NCI-H2107 treated with DMSO at 0.1 percent for 48 hours (cell line): ENCODE results near the gene C16orf95.
"Not testable (repeated sequence)": the region's sequence is repeated elsewhere in the genome, so short reads cannot be mapped to it uniquely, and the experiment has no call there.

ENCODE experiments used
- DNase-seq: peaks from one replicate; lab custom pipeline; 2025; ENCODE audit not compliant: unreplicated experiment; lab: John Stamatoyannopoulos, UW

Gene C16orf95

DNA sequence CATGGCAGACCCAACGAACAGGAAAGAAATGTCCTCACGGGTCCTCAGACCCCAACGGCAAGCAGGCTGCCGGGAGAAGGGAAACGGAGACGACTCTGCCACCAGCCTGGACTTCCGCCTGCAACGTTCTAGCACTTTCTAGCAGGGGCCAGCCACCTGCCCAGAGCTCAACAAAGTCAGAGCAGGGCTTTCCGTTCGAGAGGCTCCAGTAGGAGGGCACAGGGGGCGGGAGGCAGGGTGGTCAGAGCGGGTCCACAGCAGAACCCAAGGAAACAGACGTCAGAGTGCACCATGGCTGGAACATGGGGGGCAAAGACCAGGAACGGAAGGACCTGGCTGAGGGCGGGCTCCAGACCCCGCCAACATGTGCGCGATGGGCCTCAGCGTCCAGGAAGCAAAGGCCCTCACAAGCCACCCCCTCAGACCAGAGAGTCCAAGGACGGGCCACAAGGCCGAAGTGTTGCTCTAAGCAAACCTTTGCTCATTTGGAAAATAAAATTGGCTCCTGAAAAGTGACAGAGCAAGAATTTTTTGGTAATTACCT, 29.4 kb upstream of the C16orf95 start:
- DNase-seq = no peak

DNA sequence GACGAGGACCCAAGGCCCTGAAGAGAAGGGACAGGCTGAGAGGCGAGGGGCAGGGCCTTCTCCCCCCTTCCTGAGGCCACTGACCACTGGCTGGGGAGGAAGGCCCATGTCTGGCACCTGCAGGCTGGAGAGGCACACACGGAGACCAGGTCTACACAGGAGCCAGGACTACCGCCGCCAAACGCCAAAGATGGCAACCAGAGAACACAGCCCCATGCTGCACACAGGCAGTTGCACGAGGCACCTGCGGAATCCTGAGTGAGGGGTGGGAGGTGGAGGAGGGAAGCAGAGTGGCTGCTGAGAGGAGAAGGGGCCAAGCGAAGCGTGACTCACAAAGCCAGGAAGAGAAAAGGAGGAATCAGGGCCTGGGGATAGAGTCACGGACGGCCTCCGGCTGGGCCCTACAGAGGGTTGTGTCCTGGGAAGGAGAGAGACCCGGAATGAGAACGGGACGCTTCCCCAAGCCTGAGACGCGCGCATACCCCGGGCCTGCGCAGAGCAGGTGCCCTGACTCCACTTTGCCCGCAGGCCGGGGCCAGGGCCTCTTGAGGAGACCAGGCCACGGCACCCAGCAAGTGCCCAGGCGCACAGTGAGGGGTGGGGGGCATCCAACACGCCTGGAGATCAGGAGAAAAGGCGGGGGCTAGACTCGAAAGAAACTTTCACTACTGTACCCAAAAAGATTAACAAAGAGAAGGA, 28.7 kb upstream of the C16orf95 start:
- DNase-seq = no peak

DNA sequence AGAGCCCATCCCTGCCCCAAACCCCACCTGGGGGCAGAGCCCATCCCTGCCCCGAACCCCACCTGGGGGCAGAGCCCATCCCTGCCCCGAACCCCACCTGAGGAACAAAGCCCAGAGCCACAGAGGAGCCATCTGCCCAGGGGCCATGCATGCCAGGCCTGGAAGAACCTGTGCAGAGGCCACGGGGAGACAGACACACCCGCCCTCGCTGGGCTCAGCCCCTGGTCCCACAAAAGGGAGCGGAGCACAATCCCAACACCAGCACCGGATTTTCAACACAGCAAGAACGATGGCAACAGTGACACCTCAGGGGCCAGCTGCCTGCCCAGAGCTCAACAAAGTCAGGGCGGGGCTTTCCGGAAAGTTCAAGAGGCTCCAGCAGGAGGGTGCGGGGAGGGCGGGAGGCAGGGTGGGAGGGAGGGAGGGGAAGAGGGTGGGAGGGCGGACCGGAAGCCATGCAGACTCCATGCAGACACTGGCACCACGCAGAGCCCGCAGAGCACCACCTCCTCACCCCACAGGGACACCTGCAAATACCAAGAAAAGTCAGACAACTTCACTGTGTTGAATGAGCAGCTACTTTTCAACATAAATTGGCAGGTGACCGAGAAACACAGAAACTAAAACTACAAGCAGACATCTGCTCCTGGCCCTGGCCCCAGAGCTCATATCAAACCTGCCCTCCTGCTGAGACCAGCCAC, 27.9 kb upstream of the C16orf95 start:
- DNase-seq = peak; percentile 27

DNA sequence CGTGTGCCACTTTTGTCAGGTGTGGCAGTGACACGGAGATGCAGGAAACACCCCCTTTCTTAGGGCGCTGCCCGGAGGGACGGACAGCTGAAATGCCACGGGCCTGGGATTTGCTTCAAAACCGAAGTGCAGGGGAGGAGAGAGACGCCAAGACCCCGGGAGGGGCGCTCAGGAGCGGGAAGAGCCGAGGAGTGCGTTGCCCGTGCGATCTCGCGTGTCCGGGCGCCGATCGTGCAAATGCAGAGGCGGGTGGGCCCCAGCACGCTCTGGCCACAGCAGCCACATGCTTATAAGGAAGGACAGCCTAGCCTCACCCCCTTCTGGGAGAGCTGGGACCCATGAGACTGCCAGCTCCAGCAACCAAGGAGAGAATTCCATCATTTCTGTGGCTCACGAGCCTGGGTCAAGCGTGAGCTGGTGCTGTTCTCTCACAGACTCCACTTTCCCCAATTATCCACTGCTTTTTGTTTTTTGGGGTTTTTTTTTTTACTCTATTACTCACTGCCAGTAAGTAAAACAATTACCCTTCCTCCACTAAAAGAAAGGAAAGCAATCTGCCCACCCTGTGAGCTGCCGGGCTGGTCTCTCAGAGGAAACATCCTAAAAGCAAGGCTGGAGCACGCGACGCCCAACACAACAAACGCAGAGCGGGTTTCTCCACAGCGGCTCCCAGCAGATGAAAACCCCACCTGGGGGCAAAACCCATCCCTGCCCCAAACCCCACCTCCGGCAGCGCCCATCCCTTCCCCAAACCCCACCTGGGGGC, 27.2 kb upstream of the C16orf95 start:
- DNase-seq = no peak

DNA sequence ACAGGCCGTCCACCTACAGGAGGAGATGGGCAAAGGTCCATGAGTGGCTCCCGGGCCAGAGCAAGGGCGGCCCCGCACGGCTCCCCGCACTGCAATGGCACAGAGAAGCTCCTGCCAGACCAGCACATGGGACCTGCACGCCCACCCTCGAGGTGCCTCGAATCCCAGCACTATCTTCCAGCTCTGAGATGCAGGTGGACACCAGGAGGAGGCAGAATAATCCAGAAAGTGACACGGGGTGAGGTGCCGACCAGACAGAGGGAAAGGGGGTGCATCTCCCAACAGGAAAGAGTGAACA, 26.5 kb upstream of the C16orf95 start:
- DNase-seq = no peak

DNA sequence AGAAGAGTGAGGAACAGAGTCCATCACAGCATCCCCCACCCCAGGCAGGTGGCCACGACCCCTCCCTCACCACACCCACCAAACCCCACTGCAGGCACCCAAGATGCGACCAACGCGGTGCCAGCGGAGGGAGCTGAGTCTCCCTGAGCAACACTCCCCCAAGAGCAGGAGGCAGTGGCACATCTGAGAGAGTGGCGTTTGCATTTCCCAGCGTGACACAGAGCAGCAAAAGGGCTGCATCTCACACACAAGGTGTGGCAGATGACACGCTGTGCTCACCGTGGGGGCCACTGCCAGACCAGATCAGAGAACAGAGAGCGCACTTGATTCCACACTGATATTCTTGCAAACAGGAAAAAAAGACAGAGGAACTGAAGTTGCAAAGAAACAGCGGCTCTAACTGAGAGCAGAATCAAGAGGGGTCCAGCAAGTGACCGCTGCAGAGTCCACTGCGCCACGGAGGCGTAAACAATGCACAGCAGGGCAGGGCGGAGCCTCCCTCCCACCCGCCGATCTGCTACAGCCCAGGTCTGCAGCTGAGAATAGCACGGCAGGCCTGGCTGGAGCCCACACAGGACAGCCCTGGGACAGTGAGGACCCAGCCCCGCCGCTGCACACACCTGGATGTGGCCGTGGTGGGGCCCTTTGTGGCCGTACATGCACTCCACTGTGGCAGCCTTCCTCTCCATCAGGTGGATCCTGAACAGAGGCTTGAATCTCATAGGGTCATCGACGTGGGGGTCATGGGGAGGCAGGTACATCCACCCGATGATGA, 26.0 kb upstream of the C16orf95 start:
- DNase-seq = no peak

DNA sequence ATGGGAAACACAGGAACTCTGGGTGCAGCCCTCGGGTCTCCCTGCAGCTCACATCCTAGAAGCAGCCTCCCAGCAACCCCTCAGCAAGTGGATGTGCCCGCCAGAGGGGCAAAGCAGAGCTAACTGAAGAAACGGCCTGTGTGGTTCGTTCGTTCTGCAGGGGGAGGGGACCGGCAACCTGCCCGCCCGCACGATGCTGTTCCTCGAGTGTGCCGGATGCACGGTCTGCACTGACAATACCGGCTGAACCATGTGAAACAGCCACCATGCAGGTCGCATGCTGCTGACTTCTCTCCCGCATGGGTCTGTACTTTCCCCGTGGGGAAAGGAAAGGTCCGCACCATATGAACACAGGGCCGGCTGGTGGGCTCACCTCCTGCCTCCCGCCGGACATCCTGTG, 25.3 kb upstream of the C16orf95 start:
- no peak for DNase-seq

DNA sequence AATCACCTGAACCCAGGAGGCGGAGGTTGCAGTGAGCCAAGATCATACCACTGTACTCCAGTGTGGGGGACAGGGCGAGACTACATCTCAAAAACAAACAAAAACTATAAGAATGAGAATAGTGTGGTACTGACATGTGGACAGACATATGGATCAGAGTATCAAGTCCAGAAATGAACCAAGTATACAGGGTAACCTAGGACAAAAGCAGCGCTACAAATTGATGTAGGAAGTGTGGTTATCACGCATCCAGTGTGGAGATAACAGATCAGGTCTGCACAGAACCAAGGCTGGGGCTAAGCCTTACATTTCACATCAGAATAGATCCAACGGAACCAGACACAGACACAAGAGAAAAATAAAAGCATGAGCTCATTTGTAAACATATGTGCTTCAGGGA, 23.0 kb upstream of the C16orf95 start:
- DNase-seq = no peak

DNA sequence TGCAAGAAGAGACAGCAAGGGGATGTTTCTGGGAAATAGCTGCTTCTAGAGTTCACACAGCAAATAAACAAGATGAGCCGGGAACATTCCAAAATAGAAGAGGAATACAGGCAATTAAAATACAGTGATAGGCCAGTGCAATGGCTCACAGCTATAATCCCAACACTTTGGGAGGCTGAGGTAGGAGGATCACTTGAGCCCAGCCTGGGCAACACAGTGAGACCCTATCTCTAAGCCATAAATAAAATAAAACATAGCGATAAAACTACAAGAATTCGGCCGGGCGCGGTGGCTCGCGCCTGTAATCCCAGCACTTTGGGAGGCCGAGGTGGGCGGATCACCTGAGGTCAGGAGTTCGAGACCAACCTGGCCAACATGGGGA, 22.5 kb upstream of the C16orf95 start:
- DNase-seq = not testable (repeated sequence)

DNA sequence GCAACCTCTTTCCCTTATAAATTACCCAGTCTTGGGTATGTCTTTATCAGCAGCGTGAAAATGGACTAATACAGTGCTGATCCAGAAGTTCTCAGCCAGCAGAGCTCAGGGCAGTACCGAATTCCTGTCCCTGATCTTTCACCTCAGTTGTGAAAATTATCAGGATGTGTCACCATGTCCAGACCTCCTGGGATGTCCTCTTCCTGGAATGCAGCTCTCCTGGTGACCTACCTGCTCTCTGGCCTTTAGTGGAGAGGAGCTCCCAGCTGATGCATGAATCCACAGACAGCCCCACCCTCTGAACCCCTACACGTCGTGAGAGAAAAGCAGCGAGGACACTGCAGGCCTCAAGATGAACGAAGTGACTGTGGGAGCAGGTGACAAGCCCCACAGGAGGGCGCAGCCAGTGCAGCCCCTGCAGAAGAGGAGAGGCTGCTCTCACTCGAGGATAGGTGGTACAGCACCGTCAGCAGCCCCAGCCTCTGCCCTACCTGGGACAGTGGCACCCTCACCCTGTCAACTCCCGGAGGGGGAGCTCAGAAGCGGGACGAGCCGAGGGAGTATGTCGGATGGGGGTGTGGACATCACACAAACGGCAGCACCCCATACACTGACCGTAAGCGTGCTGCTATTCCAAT, 22.0 kb upstream of the C16orf95 start:
- DNase-seq = no peak

DNA sequence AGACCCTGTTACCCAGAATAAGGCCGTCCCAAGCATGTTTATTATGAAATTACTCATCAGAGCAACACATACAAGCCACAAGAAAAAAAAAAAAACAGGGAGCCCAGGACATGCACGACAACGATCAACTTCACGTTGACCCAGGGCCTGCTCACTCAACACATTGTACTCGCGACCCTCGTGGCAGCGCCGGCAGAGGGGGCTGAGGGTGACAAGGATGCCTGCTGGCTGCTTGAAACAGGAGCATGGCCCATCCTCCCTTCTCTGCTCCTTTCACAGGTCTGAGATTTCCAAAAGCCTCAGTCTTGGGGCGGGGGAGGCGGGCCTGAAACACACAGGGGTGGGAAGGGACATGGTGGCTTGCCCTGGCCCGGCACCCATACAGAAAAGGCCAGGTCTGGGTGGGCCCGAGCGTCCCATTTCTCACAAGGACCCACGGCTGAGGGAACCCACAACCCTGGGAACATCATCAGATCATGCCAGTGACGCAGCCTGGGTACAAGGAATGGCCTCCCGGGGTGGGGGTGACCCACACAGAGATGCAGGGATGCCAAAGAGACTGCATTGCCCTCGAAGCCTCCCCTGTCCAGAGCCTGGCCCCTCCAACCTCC, 21.1 kb upstream of the C16orf95 start:
- DNase-seq = no peak

DNA sequence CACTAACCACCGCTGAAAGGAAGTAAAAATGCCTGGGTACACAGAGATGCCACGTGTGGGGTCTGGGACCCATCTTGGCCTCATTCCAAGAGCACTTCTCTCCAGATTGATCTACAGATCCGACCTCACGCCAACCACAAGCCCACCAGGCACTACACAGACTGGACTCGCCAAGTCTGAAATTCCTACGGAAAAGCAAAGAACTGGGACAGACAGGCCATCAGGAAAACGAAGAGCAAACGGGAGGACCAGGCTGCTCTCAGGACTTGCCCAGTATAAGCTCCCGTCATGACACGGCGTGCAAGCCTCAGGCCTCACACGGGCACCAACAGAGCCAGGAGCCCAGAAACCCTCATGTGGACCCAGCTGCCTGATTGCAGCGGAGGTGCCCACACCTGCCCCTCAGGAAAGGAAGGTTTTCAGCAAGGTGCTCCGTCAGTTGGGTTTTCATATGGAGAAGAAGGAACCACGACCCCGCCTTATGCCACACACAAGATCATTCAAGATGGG, 20.1 kb upstream of the C16orf95 start:
- no peak for DNase-seq

DNA sequence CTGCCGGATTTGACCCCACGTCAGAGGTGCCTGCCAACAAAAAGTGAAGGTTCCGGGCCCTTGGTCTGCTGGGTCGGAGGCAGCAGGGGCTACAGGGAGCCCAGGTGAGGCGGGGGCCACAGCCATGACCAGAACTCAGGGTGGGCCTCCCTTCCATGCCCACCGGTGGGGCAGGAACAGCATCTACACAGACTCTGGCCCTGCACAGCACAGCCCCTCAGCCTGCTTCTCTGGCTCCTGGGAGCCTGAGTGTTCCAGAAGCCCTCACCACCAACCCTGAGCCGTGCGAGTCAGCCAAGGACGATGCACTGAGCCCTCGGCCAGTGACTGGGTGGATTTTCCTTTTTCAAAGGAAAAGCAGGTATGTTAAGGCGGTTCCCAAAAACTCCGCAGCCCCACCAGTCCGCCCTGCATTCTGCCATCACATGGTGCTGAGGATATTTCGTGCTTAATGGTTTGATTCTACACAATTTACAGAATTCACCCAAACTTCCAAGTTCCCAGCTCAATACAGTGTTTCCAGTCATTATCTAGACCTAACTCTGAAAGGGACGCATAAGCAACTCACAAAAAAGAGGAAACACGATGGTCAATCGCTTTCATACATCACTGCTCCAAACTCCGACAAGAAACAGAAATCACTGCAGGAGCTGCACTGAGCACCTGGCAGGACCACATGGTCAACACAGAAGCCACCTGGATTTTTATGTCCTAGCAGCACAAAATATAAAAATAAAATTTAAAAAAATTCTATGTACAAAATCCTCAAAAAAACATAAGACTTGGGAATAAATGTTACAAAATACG, 19.4 kb upstream of the C16orf95 start:
- no peak for DNase-seq

DNA sequence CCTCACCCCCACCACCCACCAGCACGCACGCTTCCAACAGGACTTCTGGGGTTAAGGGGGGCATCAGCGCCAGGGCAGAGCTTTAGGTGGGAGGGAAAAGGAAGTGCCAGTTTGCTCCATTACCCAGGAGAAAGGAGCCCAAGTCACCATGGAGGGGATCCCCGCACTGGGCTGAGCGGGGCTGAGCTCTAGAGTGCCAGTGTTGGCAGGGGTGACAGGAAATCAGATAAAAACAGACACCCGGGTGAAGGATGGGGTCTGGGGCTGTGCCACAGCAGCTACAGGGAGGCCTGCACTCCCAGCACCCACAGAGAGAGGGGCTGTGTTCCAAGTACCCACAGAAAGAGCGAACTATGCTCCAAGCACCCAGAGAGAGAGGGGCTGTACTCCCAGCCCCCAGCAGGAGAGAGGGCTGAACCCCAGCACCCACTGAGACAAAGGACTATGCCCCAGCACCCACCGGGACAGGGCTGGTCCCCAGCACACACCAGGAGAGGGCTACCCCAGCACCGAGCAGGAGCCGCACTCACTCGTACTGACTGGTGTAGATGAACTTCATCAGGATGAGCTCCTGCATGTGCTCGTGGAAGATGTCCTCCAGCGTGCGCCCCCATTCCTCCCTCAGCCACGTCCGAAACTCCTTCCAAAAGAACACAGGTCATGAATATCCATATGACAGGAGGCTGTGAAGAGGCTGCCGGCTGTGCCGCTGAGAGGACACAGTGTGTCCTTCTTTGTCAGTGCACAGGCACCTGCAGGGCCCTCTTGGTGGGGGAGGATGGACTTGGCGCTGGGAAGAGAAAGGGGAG, 18.6 kb upstream of the C16orf95 start:
- no peak for DNase-seq

DNA sequence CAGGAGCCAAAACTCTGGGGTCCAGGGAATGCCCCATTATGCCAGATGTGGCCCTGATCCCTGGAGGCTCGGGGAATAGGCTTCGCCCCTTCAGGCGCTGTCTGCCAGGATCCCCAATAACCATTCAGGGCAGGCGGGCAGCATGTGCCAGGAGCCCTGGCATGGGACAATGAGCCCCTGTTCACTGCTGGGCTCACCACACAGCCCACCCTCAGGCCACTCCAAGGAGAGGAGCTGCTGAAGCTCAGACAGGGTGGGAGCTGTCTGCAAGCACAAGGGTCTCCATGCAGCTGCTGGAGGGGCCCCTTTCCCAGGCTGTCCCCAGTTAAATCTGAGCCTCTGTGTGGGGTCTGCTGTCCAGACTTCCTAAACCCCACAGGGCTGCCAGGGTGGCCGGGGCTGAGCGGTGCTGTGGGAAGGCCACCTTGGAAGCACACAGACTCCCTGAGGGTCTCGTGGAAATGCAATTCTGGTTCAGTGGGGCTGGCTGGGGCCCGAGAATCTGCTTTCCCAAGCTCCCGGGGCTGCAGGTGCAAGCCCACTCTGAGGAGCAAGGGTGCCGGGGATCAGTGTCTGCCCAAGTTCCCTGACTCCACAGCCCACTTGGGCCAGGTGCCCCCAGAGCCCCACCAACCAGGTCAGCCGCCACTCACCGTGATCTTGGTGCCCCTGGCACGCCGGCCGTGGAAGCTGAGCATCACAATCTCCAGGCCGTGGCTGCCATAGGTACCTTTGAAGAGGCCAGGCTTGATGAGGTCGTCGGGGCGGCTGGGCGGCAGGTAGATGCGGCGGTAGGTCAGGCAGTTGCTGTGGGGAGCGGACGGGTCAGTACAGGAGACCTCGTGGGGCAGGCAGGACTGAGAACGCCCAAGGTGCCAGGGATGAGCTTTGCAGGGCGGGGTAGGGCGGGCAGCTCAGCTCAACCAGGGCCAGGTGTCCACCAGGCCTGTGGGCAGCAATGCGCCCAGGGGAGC, 17.7 kb upstream of the C16orf95 start:
- DNase-seq = no peak

DNA sequence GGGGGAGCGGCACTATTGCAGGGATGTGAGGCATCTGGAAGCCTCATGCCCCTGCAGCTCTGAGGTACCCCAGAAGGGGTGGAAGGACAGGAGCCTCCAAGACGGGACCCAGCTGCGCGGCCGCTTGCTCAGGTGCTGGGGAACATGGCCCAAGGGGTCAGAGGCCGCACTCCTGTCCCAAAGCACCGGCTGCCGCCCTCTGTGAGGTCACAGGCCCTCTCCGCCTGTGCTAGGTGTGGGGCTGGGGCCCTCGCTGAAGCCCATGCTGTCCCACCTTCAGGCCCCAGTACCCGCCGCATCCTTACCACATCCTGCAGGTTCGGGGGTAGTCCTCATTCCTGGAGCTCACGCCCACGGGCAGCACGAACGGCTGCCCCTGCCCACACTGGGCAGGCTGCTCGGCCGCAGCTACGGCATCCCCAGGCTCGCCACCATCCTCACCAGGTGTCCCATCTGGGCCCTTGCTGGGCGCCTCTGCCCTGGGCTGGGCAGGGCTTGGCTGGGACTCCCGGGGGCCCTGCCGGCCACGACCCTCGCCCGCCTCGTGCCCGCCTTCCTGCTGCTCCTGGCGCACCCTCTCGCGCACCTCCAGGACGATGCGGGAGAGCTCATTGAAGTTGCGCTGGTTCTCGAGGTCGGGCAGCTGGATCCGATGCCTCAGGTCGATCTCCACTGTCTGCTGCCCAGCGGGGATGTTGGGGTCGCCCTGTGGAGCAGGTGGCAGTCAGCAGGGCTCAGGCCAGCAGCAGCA, 16.6 kb upstream of the C16orf95 start:
- no peak for DNase-seq

DNA sequence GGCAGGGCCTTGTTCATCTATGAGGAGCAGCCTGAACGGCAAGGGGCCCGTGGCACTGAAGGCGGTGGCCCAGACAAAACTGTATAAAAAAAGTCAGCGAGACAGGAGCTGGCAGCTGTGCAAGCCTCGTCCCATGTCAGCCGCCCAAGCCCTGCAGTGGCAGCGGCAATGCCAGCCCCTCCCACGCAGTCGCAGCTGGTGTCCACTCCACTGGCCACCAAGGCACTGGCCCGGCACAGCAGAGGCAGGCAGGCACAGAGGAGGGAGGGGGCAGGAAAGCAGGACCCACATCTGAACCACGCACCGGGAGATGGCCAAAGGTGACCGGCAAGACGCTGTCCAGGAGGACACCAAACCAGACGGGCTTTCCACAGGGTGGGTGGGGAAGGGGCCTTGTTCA, 15.9 kb upstream of the C16orf95 start:
- no peak for DNase-seq
